GM21381 (cell line): ENCODE data around the gene MAGI2.
A peak's percentile ranks its signal among the peaks of the same experiment; 100 is the strongest.

ENCODE experiments used
- ATAC-seq: cut with Tn5 transposase; IDR thresholded peaks from one replicate; pipeline ENCODE4 v1.9.1; 2021; ENCODE audit warnings: mild to moderate bottlenecking, moderate library complexity; ENCODE audit not compliant: unreplicated experiment

The MAGI2 gene

GRCh38 chr7:78080811-78081210 is 1372.7 kb downstream of the MAGI2 start:
- no peak for ATAC-seq

GRCh38 chr7:78080241-78080640 is 1373.2 kb downstream of the MAGI2 start:
- no peak for ATAC-seq

- no peak for ATAC-seq
These were observed 1378.8 kb downstream of the MAGI2 start for GRCh38 chr7:78074713-78075112.

GRCh38 chr7:78073609-78074382 is 1379.7 kb downstream of the MAGI2 start:
- no peak for ATAC-seq

- no peak for ATAC-seq
These were observed 1381.3 kb downstream of the MAGI2 start for GRCh38 chr7:78072201-78072590.

GRCh38 chr7:78071491-78072200 is 1381.8 kb downstream of the MAGI2 start:
- no peak for ATAC-seq

- no peak for ATAC-seq
These were observed 1386.9 kb downstream of the MAGI2 start for GRCh38 chr7:78066599-78066998.

GRCh38 chr7:78063758-78064157 is 1389.7 kb downstream of the MAGI2 start:
- ATAC-seq = no peak

- ATAC-seq = no peak
These were observed 1391.3 kb downstream of the MAGI2 start for GRCh38 chr7:78062214-78062613.

GRCh38 chr7:78057571-78057970 is 1395.9 kb downstream of the MAGI2 start:
- no peak for ATAC-seq

- ATAC-seq = no peak
These were observed 1397.9 kb downstream of the MAGI2 start for GRCh38 chr7:78055599-78055998.

GRCh38 chr7:78055001-78055573 is 1398.4 kb downstream of the MAGI2 start:
- no peak for ATAC-seq

GRCh38 chr7:78052112-78052511 is 1401.4 kb downstream of the MAGI2 start:
- no peak for ATAC-seq

GRCh38 chr7:78047800-78048199 is 1405.7 kb downstream of the MAGI2 start:
- ATAC-seq = no peak

- ATAC-seq = no peak
These were observed 1410.3 kb downstream of the MAGI2 start for GRCh38 chr7:78043159-78043558.

- no peak for ATAC-seq
These were observed 1412.0 kb downstream of the MAGI2 start for GRCh38 chr7:78041423-78041822.

GRCh38 chr7:78039790-78040776 is 1413.4 kb downstream of the MAGI2 start:
- ATAC-seq = peak; percentile 89

- ATAC-seq = no peak
These were observed 1414.9 kb downstream of the MAGI2 start for GRCh38 chr7:78038465-78039080.

GRCh38 chr7:78037603-78038002 is 1415.9 kb downstream of the MAGI2 start:
- no peak for ATAC-seq

GRCh38 chr7:78033410-78033809 is 1420.1 kb downstream of the MAGI2 start:
- no peak for ATAC-seq
